Measurements from ENCODE around the gene APBB2.
"Not testable (repeated sequence)": the region's sequence is repeated elsewhere in the genome, so short reads cannot be mapped to it uniquely, and the experiment has no call there.

APBB2 gene

DNA sequence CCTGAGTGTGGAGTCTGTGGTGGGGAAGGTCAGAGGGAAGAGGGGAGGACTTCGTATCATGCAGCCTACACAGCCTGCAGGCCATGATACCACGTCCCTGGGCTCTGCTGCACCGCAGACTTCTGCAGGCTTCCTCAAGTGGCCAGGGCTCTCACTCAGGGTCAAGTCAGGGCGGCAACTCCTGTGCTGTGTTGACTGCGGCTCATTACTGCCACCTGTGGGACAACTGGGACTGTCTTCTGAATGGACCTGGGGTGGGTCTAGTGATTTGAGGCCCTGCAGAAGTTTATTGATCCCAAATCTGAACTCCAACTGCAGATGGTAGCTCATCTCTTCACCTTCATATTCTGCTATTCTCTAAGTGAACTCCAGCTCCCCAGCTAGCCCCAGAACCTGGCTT, 297.5 kb downstream of the APBB2 start:
- DNase-seq, result peak in 12 of 58 donors; percentile 4 to 28 (median 12)

DNA sequence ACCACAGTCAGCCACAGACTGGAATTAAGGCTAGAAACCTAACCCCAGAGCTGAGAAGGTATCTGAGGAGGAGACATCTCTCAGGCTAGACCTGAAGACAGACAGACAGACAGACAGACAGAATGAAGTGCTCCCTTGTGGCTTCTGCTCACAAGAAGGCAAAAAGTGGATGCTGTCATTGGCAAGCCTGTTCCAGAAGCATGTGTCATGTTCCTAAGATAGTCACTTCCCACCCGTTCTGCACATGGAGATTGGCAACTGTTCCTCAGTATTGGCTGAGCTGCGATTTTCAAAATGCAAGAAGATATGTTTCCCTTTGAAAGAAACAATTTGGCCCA, 298.2 kb downstream of the APBB2 start:
- peak in 13 of 58 donors; percentile 6 to 70 (median 25) for DNase-seq

DNA sequence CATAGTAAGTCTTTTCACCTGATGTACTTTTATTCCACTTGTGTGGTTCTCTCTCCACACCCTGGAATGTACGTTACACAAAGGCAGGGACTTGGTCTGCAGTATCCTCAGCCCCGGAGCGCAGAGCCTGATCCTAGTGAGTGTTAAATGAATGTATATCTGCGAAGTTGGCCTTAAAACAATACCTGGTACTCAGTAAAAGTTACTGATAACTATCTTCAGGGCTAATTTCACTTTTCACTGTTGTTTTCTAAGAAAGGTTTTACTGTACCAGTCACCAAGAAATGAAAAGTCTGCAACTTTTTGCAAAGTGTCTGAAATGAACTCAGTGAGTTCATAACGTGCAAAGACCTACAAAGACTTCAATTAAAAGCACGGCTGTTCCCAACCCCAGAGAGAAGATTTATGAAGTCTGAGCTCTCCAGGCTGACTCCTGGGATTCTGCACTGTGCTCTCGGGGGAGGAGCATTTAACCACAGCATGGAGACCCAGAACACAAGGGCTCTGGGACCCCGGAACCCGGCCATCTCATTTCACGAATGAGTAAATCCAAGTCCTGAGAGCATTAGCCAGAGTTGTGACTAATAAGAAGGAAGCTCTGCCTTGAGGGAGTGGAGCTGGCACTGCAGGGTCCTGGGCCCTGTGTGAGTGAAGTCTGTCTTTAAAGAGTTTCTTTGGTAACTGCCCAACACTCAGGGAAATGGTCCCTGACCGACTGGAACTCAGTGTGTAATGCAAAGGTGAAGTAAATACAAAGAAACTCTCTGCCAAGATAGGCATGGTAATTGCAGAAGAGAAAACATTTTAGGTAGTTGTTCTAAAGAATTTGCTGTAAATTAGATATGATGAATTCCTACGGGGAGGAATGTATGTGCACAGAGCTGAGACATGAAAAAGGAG, 298.8 kb downstream of the APBB2 start:
- no peak for DNase-seq

DNA sequence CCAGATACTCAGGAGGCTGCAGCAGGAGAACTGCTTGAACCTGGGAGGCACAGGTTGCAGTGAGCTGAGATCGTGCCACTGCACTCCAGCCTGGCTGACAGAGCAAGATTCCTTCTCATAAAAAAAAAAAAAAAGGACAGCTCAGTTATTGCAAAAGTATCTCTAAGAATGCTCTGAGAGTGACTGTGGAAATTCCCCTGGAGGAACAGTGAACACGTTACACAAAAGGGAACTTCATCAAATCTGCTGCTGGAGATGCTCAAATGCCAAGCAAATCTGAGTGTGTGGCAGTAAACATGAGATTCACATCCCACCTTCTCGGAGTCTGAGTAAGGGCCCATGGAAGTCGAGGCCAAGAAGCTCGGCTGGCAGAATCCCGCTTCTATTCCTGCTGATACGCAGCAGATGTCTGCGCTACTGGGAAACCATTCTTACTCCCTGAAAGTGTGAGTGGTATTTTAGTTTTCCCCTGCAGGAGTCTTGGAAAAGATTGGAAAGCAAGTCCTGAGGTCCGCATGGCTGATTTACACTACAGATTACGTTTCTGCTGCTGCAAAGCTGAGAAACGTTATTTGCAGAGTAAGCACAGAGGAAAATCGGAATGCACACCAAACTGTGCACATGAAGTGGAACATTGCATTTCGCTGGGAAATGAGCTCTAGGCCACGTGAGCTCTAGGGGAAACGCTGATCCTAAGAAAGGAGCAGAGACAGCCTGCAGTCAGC, 301.7 kb downstream of the APBB2 start:
- DNase-seq, result peak in 35 of 58 donors; percentile 4 to 76 (median 35)

DNA sequence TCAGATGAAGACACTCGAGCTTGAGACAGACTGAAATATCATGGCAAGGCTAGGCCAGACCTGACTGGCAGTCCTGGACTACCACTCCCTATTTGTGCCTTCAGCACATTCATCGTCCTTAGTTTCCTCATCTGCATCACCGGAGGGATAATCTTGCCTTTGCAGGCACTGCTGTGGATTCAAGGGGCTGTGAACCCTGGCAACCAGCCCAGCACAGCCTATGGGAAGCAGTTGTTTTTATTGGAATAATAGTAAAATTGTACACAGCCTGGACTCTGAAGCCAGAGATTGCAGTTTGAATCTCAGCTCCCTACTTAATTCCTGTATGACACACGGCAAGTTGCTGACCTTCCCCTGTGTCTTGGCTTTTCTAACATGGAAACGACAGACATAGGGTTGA, 303.6 kb downstream of the APBB2 start:
- no peak for DNase-seq

DNA sequence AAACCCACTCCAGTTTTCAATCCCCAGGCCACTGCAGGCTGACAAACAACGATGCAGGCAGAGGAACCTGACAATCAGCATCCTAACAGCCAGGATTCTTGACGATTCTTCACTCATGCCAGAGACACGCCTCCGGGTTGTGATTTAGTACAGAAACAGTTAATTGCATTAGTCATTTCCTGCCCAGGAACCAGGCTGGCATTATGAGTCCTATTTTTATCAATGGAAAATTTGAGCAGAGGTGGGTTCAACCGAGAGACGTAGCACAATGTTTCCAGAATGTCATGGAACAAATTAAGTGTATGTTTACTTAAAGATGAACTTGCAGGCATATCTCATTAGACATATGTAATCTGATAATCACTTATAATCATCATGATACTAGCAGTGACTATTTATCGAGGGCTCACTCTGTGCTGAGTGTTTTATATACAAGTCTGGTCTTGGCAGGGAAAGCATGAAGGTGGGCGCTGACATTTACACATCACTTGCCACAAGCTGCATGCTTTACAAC, 304.9 kb downstream of the APBB2 start:
- DNase-seq, result peak in 1 of 58 donors; percentile 27

DNA sequence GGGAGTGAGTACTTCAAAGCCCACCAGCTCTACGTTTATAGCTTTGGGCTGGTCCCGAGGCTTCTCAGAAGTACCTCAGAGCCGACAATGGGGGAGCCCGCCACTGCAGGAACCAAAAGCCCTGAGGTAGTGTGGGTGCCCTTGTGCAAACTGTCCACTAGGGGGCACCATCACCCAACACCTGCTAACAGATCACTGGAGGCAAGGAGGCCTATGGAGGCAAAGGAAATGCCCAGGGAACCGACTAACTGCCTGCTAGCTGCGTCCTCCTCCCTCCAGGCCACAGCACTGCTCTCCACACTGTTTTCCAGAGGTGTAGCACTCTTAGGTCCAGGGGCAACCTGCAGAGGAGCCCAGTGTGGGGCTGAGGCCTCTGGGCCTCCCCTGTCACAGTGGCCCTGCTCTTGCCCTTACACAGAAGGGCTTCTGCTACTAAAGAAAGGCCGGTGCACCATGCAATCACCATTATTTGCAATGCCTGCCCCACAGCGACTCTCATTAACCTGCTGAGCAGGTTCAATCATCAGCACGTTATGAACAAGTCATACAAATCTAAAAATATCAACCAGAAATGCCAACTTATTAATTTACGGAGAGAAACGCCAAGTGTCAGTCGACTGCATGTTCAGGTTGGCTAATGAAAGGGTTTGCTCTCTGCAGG, 305.5 kb downstream of the APBB2 start:
- DNase-seq, result peak in 43 of 58 donors; percentile 6 to 57 (median 23)

DNA sequence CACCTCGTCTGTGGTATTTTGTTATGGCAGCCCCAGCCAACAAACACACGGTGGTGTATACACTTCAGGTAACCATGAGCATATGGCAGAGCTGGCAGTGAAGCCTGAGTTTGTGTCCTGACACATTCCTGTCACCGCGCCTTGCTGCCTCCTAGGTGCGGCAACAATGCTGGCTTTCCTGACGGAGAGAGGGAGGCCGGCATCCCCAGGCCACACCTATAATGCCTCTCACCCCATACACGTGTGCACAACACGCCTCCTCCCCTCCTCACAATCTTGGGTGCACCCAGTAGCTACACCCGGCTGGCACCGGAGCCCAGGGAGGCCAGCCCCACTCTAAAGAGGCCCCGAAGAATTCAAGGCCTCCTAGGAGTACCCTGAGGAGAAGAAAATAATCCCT, 306.0 kb downstream of the APBB2 start:
- DNase-seq, result no peak

DNA sequence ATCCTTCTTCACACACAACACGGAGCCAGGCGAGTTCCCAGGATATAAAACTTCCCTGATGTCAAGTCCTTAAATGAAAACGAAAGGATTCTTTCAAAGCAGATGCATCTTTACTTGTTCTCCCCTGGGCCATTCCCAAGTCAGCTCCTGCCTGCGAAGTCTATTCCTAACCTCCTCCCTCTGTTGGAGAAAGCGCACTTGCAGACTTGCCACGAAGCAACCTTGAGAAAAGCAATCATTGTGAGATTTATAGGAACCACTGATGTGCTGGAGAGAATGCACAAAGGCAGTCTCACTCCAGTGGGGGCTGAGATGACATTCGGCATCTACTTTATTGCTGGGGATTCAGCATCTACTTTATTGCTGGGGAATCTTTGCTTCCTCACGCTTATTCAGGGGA, 308.9 kb downstream of the APBB2 start:
- DNase-seq, result no peak

DNA sequence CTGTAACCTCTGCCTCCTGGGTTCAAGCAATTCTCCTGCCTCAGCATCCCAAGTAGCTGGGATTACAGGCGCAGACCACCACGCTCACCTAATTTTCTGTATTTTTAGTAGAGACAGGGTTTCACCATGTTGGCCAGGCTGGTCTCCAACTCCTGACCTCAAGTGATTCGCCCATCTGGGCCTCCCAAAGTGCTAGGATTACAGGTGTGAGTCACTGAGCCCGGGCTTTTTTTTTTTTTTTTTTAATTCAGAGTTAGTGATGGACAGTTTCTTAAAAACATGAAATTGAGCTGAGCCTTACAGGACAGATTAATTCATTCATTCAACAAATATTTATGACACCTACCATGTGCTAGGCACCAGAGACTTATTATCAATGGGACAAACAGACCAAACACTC, 313.8 kb downstream of the APBB2 start:
- DNase-seq, result not testable (repeated sequence)

DNA sequence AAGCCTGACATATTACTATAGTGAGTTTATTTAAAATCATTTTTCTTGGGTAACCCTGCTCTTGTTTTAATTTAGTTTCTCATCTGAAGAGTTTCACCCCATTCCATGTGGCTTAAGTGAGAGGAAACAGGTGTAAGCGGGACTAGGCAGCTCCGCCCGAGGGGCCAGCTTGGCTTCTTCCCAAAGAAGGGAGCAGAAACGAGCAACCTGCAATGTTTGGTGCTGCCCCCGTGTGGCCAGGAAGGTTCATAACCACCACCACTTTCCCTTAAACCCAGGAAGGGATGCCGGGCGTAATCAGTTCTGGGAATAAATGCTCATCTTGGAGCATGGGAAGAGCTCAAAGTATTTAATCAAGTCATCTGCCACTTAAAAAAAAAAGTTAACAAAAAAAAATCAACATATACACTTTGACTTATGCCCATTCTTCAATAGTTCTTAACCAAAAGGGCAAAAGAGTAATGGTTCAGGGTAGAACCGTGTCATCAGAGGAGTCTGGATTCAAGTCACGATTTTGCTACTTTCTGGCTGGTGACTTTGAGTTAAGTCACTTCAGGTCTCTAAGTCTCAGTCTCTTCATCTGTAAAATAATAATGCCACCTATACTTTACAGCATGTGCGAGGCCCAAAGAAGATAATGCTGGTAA, 316.7 kb downstream of the APBB2 start:
- DNase-seq, result peak in 53 of 58 donors; percentile 5 to 85 (median 44)

DNA sequence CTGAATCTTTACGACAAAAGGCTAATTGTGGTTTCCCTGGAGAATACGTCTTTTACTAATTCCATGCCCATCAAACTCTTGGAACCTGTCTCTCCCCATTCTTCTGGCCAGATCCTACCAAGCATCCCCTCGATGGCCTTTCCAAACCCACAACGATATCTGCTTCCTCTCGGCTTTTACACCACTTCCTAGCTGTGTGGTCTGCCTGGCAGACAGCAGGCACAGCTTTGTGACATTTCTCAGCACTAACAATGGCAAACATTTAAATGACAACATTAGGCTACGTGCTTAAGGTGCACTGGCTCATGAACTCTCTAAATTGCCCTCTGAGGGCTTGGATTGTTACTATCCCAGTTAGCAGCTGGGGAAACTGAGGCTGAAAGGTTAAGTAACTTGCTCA, 323.6 kb downstream of the APBB2 start:
- no peak for DNase-seq

DNA sequence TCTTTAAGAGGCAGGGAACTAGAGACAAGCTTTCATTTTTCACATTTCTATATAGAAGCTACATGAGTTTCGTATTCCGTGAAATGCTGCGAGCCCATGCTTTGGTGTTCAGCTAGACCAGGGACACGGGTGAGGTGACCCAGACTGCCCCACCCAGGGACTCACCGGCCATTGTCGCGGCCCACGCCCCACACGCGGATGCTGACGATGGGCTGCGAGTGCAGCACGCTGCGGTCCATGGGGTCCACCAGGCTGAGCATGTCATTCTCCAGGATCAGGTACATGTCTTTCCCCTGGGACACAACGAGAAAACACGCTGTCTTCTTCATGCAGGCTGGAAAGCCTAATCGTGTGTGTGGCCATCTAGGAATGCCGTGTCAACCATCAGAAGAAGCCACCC, 324.1 kb downstream of the APBB2 start:
- no peak for DNase-seq

DNA sequence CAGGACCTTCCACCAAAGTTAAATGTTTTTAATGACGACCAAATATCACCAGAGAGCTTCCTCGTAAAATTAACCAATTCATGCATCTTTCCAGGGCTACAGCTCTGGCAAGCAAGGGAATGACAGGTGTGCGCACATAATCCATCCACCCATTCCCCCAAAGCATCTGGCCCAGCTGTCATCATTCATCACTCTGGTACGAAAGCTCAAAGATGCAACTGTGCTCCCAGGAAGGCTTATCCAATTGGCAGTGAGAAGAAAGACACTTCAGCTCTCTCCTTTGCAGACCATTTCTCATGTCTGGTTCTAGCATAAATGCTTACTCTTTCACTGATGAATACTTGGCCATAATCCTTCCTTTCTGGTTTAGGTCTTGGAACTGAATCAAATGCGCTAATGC, 325.4 kb downstream of the APBB2 start:
- no peak for DNase-seq

DNA sequence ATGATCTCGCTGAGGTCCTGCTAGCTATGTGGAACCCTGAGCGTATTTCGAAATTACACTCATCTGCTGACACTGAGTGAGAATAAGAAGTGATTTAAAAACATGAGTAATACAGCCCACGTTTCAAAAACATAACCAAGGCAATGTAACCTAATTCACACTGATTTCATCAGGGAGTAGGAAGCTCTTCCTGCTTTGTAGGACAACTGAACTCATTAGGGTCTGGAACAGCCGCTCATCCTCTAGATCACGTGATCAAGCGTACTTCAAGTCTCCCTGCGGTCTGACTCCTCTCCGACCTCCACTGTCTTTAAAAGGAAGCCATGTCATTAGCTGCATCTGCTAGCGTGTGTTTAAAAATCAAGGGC, 326.6 kb downstream of the APBB2 start:
- peak in 6 of 58 donors; percentile 9 to 59 (median 26) for DNase-seq

DNA sequence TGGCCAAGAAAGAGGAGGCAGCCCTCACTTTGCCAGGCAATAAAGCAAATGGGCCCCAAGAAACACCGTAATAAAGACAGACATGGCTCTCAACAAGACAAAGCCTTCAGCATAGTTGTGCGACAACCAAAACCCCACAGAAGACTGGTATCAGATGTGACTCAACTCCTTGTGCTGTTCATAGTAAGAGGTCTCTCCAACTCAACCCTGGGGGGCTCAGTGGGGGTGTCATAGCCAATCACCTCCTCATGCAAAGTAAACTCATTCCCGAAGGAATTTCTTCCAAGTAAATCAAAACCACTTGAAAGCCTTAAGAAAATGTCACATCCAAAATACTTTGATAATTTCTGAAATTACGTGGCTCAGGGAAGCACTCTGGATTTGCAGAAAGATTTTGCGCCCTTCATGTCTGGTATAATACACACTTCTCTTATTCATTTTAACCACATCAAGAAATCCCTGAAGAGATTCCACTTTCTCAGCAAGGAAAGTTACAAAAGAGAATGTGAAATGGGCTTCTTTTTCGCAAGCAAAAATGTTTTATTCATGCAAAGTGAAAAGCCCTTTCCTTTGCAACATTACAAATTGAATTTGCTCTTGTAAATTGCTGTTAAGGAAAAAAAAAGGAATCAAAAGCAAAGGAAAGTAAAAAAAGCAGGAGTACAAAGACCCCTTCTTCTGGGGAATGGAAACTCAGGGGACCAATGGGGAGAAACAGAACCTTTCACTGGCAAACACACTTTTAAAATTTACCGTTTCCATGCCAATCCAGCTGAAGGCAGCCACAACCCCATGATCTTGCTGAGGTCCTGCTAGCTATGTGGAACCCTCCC, 327.2 kb downstream of the APBB2 start:
- DNase-seq, result peak in 13 of 58 donors; percentile 3 to 38 (median 16)

DNA sequence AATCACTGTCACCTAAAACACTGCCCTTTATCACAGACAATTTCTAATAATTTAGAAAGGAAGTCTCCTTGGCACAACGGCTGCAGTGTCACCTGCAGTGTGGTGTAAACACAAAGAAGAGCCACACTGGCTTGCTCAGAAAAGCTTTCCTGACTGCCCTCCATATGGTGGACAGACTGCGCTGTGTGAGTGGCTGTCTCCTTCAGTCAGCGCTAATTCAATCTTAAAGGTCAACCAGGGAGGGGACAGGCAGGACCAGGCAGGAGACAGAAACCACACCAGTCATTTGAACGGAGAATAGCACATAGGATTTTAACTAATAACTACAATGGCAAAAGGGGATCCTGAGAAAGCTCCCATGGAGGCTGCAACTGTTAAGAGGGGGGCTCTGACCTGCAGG, 332.5 kb downstream of the APBB2 start:
- DNase-seq, result no peak

DNA sequence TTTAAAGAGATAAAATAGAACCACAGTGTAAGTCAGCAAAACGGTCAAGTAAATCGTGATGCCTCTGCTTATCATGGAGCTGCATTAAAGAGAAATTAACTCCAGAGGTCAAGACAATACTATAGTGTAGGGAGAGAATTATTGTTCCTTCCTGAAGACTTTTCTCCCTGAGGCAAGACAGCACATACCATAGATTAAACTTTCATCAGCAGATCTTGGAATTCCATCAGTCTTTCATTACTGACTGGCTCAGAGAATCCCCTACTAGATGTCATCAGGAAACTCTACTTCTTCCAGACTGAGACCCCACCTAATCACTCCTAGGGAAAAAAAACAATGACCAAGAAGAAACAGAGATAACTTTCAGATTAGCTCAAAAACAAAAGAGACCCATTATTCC, 333.2 kb downstream of the APBB2 start:
- no peak for DNase-seq

DNA sequence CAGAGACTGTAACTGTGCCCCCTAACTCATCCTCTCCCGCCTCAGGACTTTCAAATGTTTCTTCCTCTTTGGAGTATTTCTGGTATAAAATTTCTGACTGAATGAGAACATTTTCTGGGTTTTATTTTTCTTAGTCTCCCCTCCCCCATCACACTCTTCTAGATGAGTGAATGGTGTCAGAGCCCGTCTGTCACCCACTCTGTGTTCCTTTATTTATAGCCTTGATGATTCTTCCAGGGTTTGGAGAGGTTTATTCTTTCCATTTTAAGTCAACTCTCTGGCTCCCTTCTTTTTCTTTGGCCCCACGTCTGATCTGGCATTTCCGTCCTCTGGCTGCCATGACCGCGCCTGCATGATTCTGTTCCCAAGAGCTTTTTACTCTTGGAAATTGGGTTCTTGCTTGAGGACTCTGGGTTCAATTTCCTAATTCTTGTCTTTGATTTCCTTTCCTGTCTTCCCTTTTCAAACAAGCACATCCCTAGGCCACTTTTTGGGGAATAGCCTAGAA, 335.7 kb downstream of the APBB2 start:
- no peak for DNase-seq

DNA sequence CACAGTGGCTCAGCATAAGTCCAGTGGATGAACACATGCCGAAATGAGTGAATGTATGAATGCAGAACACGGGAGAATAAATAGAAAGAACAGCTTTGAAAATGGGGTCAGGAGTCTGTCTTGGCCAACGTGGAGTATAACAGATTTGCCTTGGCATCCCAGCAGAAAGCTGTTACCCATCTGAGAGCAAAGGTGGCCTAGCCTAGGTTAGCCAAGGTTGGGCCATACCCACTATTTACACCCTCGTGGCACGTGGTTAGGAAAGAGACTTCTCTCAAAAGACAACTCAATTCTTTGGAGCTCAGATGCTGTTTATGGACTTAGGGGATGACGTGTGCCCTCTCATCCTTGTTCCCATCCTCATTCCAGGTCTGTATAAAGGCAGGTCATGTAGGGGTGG, 337.3 kb downstream of the APBB2 start:
- DNase-seq, result no peak

All from anterior cingulate cortex (tissue), 58 donors.